Esophagus squamous epithelium (tissue), 4 donors: Measurements from ENCODE around the gene UGT1A10.

Source experiments
- POLR2A ChIP-seq, 4 donors: fragments of 450-650 bp; IDR thresholded peaks; one replicate each; pipeline ENCODE4 v1.6.1; 2017; ENCODE audit warnings: antibody characterized with exemption in 4 of 4, mild to moderate bottlenecking in 4 of 4, moderate library complexity in 3 of 4
- TF ChIP-seq, protein P1 (sequence below), 6 experiments: fragments of 450-650 bp in 4 of 6; fragments of 200-600 bp in 2 of 6; sonication (generic) in 2 of 6; IDR thresholded peaks; one replicate each; pipeline ENCODE4 v1.5.1; 2016 to 2019; ENCODE audit warnings: antibody characterized with exemption in 6 of 6, mild to moderate bottlenecking in 4 of 6, moderate library complexity in 4 of 6

DNA sequence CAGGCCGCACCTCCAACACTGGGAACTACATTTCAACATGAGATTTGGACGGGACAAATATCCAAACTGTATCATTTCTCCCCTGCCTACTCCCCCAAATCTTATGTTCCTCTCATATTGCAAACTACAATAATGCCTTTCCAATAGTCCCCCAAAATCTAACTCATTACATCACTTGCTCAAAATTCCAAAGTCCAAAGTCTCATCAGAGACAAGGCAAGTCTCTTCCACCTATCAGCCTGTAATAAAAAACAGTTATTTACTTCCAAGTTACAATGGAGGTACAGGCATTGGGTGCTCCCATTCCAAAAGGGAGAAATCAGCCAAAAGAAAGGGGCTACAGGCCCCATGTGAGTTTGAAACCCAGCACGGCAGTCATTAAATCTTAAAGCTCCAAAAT, 31.4 kb upstream of the UGT1A10 start:
- TF ChIP-seq, protein P1, sequence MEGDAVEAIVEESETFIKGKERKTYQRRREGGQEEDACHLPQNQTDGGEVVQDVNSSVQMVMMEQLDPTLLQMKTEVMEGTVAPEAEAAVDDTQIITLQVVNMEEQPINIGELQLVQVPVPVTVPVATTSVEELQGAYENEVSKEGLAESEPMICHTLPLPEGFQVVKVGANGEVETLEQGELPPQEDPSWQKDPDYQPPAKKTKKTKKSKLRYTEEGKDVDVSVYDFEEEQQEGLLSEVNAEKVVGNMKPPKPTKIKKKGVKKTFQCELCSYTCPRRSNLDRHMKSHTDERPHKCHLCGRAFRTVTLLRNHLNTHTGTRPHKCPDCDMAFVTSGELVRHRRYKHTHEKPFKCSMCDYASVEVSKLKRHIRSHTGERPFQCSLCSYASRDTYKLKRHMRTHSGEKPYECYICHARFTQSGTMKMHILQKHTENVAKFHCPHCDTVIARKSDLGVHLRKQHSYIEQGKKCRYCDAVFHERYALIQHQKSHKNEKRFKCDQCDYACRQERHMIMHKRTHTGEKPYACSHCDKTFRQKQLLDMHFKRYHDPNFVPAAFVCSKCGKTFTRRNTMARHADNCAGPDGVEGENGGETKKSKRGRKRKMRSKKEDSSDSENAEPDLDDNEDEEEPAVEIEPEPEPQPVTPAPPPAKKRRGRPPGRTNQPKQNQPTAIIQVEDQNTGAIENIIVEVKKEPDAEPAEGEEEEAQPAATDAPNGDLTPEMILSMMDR (IDR thresholded peaks at IDR 0.05): no peak
- TF ChIP-seq POLR2A (IDR thresholded peaks at IDR 0.05): no peak
